ENCODE data around the gene FHL3. TPM values are rescaled to one million over a fixed set of nuclear protein-coding genes. Genes with fewer than 3 reads are reported as not detected.
A peak's percentile ranks its signal among the peaks of the same experiment; 100 is the strongest.

Gene FHL3
- total RNA-seq, 2 experiments from 2014 or later, result 26.6 to 26.7 TPM

- TF ChIP-seq CTCF (IDR thresholded peaks at IDR 0.05), result no peak
- ChIA-PET CTCF (interaction anchor here (10.4 kb wide), 1 partner anchor 14 kb away, joined by 99 read pairs; the partner anchor contains the start of gene SF3A3), POLR2A (no interaction called here)
- H3K9me3 Mint-ChIP-seq, result no peaks in the 10 kb centered on the region
- H3K36me3 Mint-ChIP-seq (ENCODE audit: low read depth), result peaks cover 15% of the 10 kb centered on the region
- H3K4me1 Mint-ChIP-seq (ENCODE audit: low read depth), result peaks cover 50% of the 10 kb centered on the region
- no peaks in the 10 kb centered on the region for H3K27me3 Mint-ChIP-seq
- H3K27ac Mint-ChIP-seq, result peak overlapping the region; percentile 50
- ATAC-seq (no peak), DNase-seq (no peak)
- intact Hi-C loops (cut with micrococcal nuclease), result no loop called here
- peak overlapping the region; percentile 49 for H3K4me3 Mint-ChIP-seq
These were observed 904 bp upstream of the FHL3 start for GRCh38 chr1:38006008-38006828.

GRCh38 chr1:38004284-38005108 is 818 bp downstream of the FHL3 start:
- no peak for TF ChIP-seq CTCF (IDR thresholded peaks at IDR 0.05)
- H3K9me3 Mint-ChIP-seq, result no peaks in the 10 kb centered on the region
- DNase-seq, result peak; percentile 58
- ChIA-PET POLR2A (interaction anchor here (0.7 to 1.7 kb wide), 5 partner anchors 7 to 23 kb away, joined by 3 to 9 read pairs (median 3); partner anchors contain the start of gene SF3A3), CTCF (interaction anchor here (1.0 to 4.3 kb wide), 6 partner anchors 9 to 69 kb away, joined by 3 to 26 read pairs (median 8); partner anchors contain the start of genes SF3A3 and UTP11)
- H3K27me3 Mint-ChIP-seq, result no peaks in the 10 kb centered on the region
- H3K36me3 Mint-ChIP-seq (ENCODE audit: low read depth), result peaks cover 18% of the 10 kb centered on the region
- peak; percentile 43 for ATAC-seq
- intact Hi-C loops (cut with micrococcal nuclease), result no loop called here
- H3K27ac Mint-ChIP-seq, result peak overlapping the region; percentile 90
- H3K4me3 Mint-ChIP-seq, result peak overlapping the region; percentile 89
- H3K4me1 Mint-ChIP-seq (ENCODE audit: low read depth), result peaks cover 53% of the 10 kb centered on the region

GRCh38 chr1:38003261-38004250 is 1.8 kb downstream of the FHL3 start:
- ATAC-seq (no peak), DNase-seq (no peak)
- ChIA-PET POLR2A (interaction anchor here (0.7 to 1.7 kb wide), 5 partner anchors 7 to 24 kb away, joined by 3 to 9 read pairs (median 3); partner anchors contain the start of gene SF3A3), CTCF (interaction anchor here (1.0 to 4.3 kb wide), 7 partner anchors 10 to 70 kb away, joined by 3 to 26 read pairs (median 5); partner anchors contain the start of genes SF3A3 and UTP11)
- intact Hi-C loops (cut with micrococcal nuclease), result no loop called here
- peak overlapping the region; percentile 90 for H3K27ac Mint-ChIP-seq
- H3K4me1 Mint-ChIP-seq (ENCODE audit: low read depth), result peaks cover 52% of the 10 kb centered on the region
- no peak for TF ChIP-seq CTCF (IDR thresholded peaks at IDR 0.05)
- H3K4me3 Mint-ChIP-seq, result peak overlapping the region; percentile 89
- peaks cover 24% of the 10 kb centered on the region for H3K36me3 Mint-ChIP-seq (ENCODE audit: low read depth)
- no peaks in the 10 kb centered on the region for H3K9me3 Mint-ChIP-seq
- H3K27me3 Mint-ChIP-seq, result no peaks in the 10 kb centered on the region

- no peak for ATAC-seq
- no peak for TF ChIP-seq CTCF (IDR thresholded peaks at IDR 0.05)
- Mint-ChIP-seq H3K4me3 (peak overlapping the region; percentile 21), H3K4me1 (ENCODE audit: low read depth) (peaks cover 58% of the 10 kb centered on the region), H3K36me3 (ENCODE audit: low read depth) (peaks cover 42% of the 10 kb centered on the region), H3K27ac (peak overlapping the region; percentile 92), H3K27me3 (no peaks in the 10 kb centered on the region), H3K9me3 (no peaks in the 10 kb centered on the region)
- ChIA-PET CTCF (interaction anchor here (1.0 to 4.3 kb wide), 5 partner anchors 9 to 29 kb away, joined by 3 to 29 read pairs (median 6); partner anchors contain the start of genes SF3A3 and UTP11), POLR2A (interaction anchor here (0.8 to 14.5 kb wide), 4 partner anchors 10 to 21 kb away, joined by 4 to 114 read pairs (median 8); partner anchors contain the start of genes SF3A3 and UTP11)
- peak; percentile 22 for DNase-seq
- intact Hi-C loops (cut with micrococcal nuclease), result no loop called here
These were observed 4.5 kb downstream of the FHL3 start for GRCh38 chr1:38000529-38001455.
